Glutamatergic neuron (in vitro differentiated cells): ENCODE results near the gene RAD51B. TPM values are rescaled to one million over a fixed set of nuclear protein-coding genes. Genes with fewer than 3 reads are reported as not detected.

Source experiments
- DNase-seq: peaks from one replicate; pipeline ENCODE4 v3.0.0; 2022
- H3K27ac Mint-ChIP-seq: one replicate; pipeline ENCODE4 v1.8.0; 2020; ENCODE audit warnings: mild to moderate bottlenecking, mixed read lengths, inconsistent platforms; ENCODE audit not compliant: unreplicated experiment
- H3K27me3 Mint-ChIP-seq: one replicate; pipeline ENCODE4 v1.8.0; 2020; ENCODE audit warnings: mild to moderate bottlenecking, moderate library complexity, mixed read lengths, inconsistent platforms; ENCODE audit not compliant: unreplicated experiment
- H3K36me3 Mint-ChIP-seq: one replicate; pipeline ENCODE4 v1.8.0; 2020; ENCODE audit warnings: mild to moderate bottlenecking, mixed read lengths, inconsistent platforms; ENCODE audit not compliant: unreplicated experiment
- H3K4me1 Mint-ChIP-seq: one replicate; pipeline ENCODE4 v1.8.0; 2020; ENCODE audit warnings: mild to moderate bottlenecking, low read depth, mixed read lengths, inconsistent platforms; ENCODE audit not compliant: unreplicated experiment
- H3K4me3 Mint-ChIP-seq: one replicate; pipeline ENCODE4 v1.8.0; 2020; ENCODE audit warnings: mild to moderate bottlenecking, mixed read lengths, inconsistent platforms; ENCODE audit not compliant: unreplicated experiment
- H3K9me3 Mint-ChIP-seq: one replicate; pipeline ENCODE4 v1.8.0; 2020; ENCODE audit warnings: mild to moderate bottlenecking, moderate library complexity, mixed read lengths, inconsistent platforms; ENCODE audit not compliant: unreplicated experiment
- total RNA-seq: library from RNA; stranded (reverse); fragmentation: NEBNext Ultra II Directional; extraction: Animal tissue kit (Norgen Biotek cat#: 25700); gene quantifications from one replicate; pipeline ENCODE4 v1.2.1, GENCODE V29; 2021; ENCODE audit not compliant: unreplicated experiment
- TF ChIP-seq, protein P1 (sequence below): fragments of 200-600 bp; sonication (generic); IDR thresholded peaks from one replicate; pipeline ENCODE4 v1.5.0; 2021; ENCODE audit not compliant: partially characterized antibody, unreplicated experiment

RAD51B gene
- total RNA-seq, 1 donor from 2014 or later, result 9.7 TPM

DNA sequence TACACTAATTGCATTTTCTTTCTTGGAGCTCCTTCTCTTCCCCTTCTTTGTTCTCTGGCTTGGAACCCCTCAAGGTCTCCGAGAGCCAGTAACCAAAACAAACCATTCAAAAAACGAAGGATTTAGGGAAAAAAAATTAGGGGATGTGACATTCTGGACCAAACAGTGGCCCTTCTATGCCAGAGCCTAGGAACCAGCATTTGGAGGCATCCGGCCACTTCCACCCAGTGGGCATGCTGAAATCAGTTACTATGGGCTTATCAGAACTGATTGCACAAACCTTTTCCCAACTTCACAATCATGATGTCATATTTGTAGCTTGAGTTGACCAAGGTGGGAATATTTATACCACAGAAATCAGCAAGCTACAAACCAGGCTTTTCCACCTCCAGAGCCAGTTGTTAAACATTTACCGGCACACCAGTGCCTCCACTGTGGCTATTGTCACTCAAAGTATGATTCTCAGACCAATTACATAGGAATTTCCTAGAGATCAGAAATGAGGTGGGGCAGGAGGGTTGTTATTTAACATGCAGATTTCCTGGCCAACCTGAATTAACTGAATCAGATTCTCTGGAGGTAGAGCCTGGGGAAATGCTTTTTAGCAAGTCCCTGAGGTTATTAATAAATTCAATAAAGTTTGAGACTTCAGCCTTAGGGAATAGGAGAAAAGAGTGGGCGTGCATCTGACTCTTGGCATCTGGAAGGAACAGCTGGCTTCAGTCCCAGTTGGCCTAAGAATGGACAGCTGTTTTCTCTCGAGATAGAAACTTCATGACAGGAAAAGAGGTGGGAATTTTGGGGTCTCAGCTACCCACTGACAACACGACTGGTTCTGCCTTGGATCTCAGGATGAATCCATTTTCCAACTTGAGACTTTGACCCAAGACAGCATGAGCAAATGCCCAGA, 699.4 kb downstream of the RAD51B start:
- Mint-ChIP-seq H3K4me3 (no peak overlapping the region), H3K4me1 (peaks cover 16% of the 10 kb centered on the region), H3K27me3 (peaks cover 2% of the 10 kb centered on the region), H3K36me3 (no peaks in the 10 kb centered on the region), H3K27ac (no peak overlapping the region), H3K9me3 (peaks cover 4% of the 10 kb centered on the region)
- TF ChIP-seq, protein P1, sequence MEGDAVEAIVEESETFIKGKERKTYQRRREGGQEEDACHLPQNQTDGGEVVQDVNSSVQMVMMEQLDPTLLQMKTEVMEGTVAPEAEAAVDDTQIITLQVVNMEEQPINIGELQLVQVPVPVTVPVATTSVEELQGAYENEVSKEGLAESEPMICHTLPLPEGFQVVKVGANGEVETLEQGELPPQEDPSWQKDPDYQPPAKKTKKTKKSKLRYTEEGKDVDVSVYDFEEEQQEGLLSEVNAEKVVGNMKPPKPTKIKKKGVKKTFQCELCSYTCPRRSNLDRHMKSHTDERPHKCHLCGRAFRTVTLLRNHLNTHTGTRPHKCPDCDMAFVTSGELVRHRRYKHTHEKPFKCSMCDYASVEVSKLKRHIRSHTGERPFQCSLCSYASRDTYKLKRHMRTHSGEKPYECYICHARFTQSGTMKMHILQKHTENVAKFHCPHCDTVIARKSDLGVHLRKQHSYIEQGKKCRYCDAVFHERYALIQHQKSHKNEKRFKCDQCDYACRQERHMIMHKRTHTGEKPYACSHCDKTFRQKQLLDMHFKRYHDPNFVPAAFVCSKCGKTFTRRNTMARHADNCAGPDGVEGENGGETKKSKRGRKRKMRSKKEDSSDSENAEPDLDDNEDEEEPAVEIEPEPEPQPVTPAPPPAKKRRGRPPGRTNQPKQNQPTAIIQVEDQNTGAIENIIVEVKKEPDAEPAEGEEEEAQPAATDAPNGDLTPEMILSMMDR, result no peak
- DNase-seq, result no peak

DNA sequence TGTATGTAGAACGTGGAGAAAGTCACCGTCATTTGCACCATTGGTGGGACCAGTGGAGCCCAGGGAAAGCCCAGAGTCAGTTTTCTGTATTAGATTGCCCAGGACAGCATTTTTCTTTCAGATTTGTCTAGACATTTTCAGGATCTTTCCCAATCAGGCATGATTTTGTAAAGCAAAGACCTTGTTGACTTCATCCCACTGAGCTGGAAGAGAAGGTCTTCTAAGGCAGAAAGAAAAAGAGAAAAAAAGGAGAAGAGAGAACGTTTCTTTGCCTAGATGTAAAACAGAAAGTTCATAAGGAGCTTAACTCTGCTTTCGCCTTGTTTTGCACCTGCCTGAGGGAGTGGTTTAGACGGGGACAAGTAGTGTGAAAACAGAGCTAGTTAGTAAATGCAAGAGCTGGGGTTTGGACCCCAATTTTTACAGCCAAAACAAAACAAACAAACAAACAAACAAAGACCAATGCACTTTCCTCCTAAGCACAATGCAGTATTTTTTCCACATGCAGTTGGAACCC, 700.1 kb downstream of the RAD51B start:
- no peak for DNase-seq
- Mint-ChIP-seq H3K4me3 (no peak overlapping the region), H3K27me3 (peaks cover 2% of the 10 kb centered on the region), H3K36me3 (no peaks in the 10 kb centered on the region), H3K9me3 (peaks cover 4% of the 10 kb centered on the region), H3K4me1 (peaks cover 16% of the 10 kb centered on the region), H3K27ac (no peak overlapping the region)
- TF ChIP-seq, protein P1, result no peak

DNA sequence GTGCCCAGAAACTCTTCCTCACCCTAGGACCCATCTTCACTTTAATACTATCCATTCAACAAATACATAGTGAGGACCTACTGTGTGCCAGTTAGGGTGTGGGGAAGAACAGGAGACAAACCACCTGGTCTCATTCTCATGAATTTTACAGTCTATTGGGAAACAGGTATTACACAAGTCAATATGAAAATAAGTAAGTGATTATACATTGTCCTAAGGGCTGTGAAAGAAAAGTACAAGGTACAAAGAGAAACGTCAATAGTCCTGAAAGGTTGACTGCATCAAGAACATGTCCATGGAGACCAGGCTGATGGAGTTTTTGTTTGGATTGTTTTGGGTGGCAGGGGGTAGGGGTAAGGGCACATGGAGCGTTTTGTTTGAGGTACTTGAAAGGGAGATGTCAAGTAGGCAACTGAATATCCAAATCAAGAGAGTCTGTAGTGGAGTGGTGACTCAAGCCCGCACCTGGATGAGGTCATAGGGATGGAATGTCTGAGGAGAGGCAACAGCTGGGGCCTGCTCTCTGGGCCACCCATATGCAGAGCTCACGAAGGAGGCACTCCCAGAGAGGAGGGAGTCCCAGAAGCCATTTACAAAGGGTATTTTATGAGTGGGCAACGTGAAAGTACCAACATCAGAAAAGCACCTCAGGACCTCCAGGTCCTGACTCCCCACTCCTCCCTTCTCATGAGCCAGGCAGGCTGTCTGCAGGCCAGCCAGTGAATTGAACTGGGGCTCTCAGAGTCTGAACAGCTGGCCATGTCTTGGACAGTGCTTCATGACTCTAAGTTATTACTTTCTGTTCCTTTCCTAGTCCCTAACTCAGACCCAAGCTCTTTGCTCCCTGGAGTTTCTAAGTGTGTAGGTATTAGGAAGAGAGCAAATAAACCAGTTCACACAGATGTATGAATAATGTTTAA, 701.3 kb downstream of the RAD51B start:
- DNase-seq, result no peak
- Mint-ChIP-seq H3K27me3 (peaks cover 2% of the 10 kb centered on the region), H3K4me1 (peaks cover 16% of the 10 kb centered on the region), H3K27ac (no peak overlapping the region), H3K9me3 (peaks cover 4% of the 10 kb centered on the region), H3K36me3 (no peaks in the 10 kb centered on the region), H3K4me3 (no peak overlapping the region)
- TF ChIP-seq, protein P1, result no peak

DNA sequence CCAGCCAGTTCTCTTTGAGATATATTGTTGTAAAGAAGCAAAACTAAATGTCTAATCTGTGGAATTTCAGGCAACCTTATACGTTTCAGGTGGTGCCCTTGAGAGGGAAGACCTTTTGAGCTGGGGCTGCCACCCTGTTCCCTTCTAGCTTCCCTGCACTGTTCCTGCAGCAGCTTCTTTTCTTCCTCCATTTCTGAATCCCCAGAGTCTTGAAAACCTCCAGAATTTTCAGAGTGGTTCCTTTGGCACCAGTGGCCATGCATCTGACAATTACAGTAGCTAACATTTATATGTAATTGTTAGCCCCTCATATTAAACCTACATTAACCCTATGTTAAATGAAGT, 702.0 kb downstream of the RAD51B start:
- H3K27ac Mint-ChIP-seq, result no peak overlapping the region
- peaks cover 2% of the 10 kb centered on the region for H3K27me3 Mint-ChIP-seq
- H3K9me3 Mint-ChIP-seq, result peaks cover 4% of the 10 kb centered on the region
- DNase-seq, result no peak
- no peak overlapping the region for H3K4me3 Mint-ChIP-seq
- H3K36me3 Mint-ChIP-seq, result no peaks in the 10 kb centered on the region
- peaks cover 16% of the 10 kb centered on the region for H3K4me1 Mint-ChIP-seq
- TF ChIP-seq, protein P1, result no peak
